Brain microvascular endothelial cell (primary cell): ENCODE results near the gene KLK2.

Source experiments
- DNase-seq: peaks from one replicate; pipeline ENCODE4 v3.0.0-alpha.2; 2020
- H3K27ac ChIP-seq: fragments of 250-450 bp; sonication (Bioruptor Pico); 2 replicates; pipeline ENCODE4 v1.5.1; 2020; ENCODE audit warnings: mild to moderate bottlenecking, moderate library complexity
- H3K27me3 ChIP-seq: fragments of 250-450 bp; sonication (Bioruptor Pico); replicated peaks from 2 replicates; pipeline ENCODE4 v1.5.1; 2020; ENCODE audit warnings: mild to moderate bottlenecking
- H3K36me3 ChIP-seq: fragments of 250-450 bp; sonication (Bioruptor Pico); replicated peaks from 2 replicates; pipeline ENCODE4 v1.5.1; 2020; ENCODE audit warnings: mild to moderate bottlenecking
- H3K4me3 ChIP-seq: 2 replicates; pipeline ENCODE4 v1.5.1; 2011; ENCODE audit warnings: low read depth, mild to moderate bottlenecking, control low read depth, low read length, moderate library complexity
- in situ Hi-C: cut with HindIII; loops from 2 replicates; pipeline ENCODE4 v1.10.0; 2017; ENCODE audit warnings: low sequenced_read_pairs, low pct_ligation_motif_present
- TF ChIP-seq, protein P1 (sequence below): IDR thresholded peaks from 2 replicates; pipeline ENCODE4 v1.5.1; 2011; ENCODE audit warnings: low read depth, mild to moderate bottlenecking, moderate library complexity, low read length, control low read depth, inconsistent platforms; ENCODE audit errors: missing control alignments

Gene KLK2

DNA sequence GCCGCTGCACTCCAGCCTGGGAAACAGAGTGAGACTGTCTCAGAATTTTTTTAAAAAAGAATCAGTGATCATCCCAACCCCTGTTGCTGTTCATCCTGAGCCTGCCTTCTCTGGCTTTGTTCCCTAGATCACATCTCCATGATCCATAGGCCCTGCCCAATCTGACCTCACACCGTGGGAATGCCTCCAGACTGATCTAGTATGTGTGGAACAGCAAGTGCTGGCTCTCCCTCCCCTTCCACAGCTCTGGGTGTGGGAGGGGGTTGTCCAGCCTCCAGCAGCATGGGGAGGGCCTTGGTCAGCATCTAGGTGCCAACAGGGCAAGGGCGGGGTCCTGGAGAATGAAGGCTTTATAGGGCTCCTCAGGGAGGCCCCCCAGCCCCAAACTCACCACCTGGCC is at the start of gene KLK2:
KLK2 (plus strand) TSS at position 384 of the 400 bp plus-strand sequence. CDS start 35 bp downstream, outside the sequence.
- Histone ChIP-seq H3K36me3 (no peaks in the 10 kb centered on the region), H3K27ac (no peak within 1 kb of the TSS), H3K4me3 (no peak within 1 kb of the TSS), H3K27me3 (no peaks in the 10 kb centered on the region)
- DNase-seq, result no peak
- TF ChIP-seq, protein P1, sequence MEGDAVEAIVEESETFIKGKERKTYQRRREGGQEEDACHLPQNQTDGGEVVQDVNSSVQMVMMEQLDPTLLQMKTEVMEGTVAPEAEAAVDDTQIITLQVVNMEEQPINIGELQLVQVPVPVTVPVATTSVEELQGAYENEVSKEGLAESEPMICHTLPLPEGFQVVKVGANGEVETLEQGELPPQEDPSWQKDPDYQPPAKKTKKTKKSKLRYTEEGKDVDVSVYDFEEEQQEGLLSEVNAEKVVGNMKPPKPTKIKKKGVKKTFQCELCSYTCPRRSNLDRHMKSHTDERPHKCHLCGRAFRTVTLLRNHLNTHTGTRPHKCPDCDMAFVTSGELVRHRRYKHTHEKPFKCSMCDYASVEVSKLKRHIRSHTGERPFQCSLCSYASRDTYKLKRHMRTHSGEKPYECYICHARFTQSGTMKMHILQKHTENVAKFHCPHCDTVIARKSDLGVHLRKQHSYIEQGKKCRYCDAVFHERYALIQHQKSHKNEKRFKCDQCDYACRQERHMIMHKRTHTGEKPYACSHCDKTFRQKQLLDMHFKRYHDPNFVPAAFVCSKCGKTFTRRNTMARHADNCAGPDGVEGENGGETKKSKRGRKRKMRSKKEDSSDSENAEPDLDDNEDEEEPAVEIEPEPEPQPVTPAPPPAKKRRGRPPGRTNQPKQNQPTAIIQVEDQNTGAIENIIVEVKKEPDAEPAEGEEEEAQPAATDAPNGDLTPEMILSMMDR, result no peak
- in situ Hi-C loops, result no loop called here

- H3K36me3 ChIP-seq, result no peaks in the 10 kb centered on the region
- H3K27me3 ChIP-seq, result peaks cover under 1% of the 10 kb centered on the region
- H3K4me3 ChIP-seq, result no peak overlapping the region
- in situ Hi-C loops, result no loop called here
- DNase-seq, result no peak
- TF ChIP-seq, protein P1, result no peak
- H3K27ac ChIP-seq, result no peak overlapping the region
Measured at GRCh38 chr19:50826492-50827240, 46.6 kb upstream of the KLK2 start.

- H3K27me3 ChIP-seq, result no peaks in the 10 kb centered on the region
Measured at GRCh38 chr19:50827476-50827875, 45.8 kb upstream of the KLK2 start.

GRCh38 chr19:50829801-50830200 is 43.4 kb upstream of the KLK2 start:
- in situ Hi-C loops, result no loop called here
- Histone ChIP-seq H3K27ac (no peak overlapping the region), H3K27me3 (no peaks in the 10 kb centered on the region), H3K4me3 (no peak overlapping the region), H3K36me3 (no peaks in the 10 kb centered on the region)
- TF ChIP-seq, protein P1, result no peak
- DNase-seq, result no peak

More at GRCh38 chr19:50827476-50827875, 45.8 kb upstream of the KLK2 start:
- Histone ChIP-seq H3K36me3 (no peaks in the 10 kb centered on the region), H3K4me3 (no peak overlapping the region), H3K27ac (no peak overlapping the region)
- TF ChIP-seq, protein P1, result no peak
- DNase-seq, result no peak
- in situ Hi-C loops, result no loop called here

- no peaks in the 10 kb centered on the region for H3K36me3 ChIP-seq
- no peak for DNase-seq
- TF ChIP-seq, protein P1, result no peak
- H3K4me3 ChIP-seq, result no peak overlapping the region
- no peaks in the 10 kb centered on the region for H3K27me3 ChIP-seq
- in situ Hi-C loops, result no loop called here
- H3K27ac ChIP-seq, result no peak overlapping the region
Measured at GRCh38 chr19:50830266-50831025, 42.8 kb upstream of the KLK2 start.
